Left cardiac atrium (tissue), 4 donors: Measurements from ENCODE around the gene MCIDAS. TPM values are rescaled to one million over a fixed set of nuclear protein-coding genes. Genes with fewer than 3 reads are reported as not detected.

Experiments
- ATAC-seq, 2 donors: fragments of 200-7000 bp; cut with Tn5 transposase; one replicate each; pipeline ENCODE4 v1.9.1; 2020; ENCODE audit warnings: mild to moderate bottlenecking in 2 of 2, moderate library complexity in 2 of 2
- DNase-seq: peaks from one replicate; pipeline ENCODE4 v3.0.0-alpha.2; 2020
- intact Hi-C, 2 donors: fragments of 100-400 bp; cut with DNase I; formaldehyde crosslinking; loops; one replicate each; pipeline versions ENCODE4 v1.14.1 to v1.15.1; 2022 to 2023
- long read RNA-seq: library from polyadenylated mRNA; unstranded; transcript quantifications from one replicate; pipeline ENCODE4 v2.0.0, GENCODE V29; 2021
- total RNA-seq, 2 donors: library from RNA; stranded (reverse); fragmentation: NEBNext Ultra II Directional; extraction: Animal tissue kit (Norgen Biotek cat#: 25700); gene quantifications; one replicate each; pipeline ENCODE4 v1.2.1, GENCODE V29; 2021
- donor health status: DM: no; HTN: yes; CAD: no.
- donor health status: DM: no; HTN: yes; CAD: no; lungs with severe emphysema.
- donor health status: DM: yes; HTN: yes; CAD: no.
- donor health status: Dilated cardiomyopathy.

The MCIDAS gene
- total RNA-seq = not detected
- long read RNA-seq = 0 reads

DNA sequence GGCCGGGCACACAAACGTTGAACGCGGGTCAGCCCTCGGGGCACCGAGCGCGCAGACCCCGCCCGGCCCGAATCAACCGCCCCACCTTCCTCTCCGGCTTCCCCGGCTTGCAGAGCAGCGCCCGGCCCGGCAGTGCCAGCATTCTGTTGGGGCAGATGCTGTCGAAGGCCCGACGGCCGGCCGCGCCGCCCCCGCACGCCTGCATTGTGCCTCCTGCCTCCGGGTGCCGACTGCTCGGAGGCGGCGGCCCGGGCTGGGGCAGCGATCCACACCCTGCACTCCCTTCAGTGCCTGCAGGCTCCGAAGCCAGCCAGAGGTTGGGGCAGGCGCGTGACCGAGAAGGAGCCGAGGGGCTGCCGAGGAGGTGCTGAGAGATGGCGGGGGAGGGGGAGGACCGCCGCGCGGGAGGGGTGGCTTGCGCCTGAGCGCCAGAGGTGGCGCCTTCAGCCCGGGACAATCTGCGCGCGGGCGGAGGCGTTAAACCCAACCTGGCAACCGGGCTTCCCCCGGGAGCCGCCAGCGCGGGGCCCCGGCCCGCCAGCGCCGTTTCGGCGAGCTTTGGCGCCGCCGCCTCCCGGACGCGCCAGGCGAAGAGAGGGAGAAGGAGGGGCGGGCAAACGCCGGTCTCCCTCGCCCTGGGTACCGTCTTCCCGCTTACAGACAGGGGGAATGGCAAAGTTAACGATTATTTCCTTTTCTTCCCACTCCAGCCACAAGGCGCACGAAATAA lies at the start of gene MCIDAS:
Gene MCIDAS (minus strand): TSS at position 382 of the 730 bp plus-strand sequence. CDS start 177 bp downstream, at position 205.
- intact Hi-C loops = loop anchor here (5.0 to 10.0 kb wide), 2 partner anchors 50 to 52 kb away; partner anchors contain the start of gene CDC20B (in 1 of the 2)
- ATAC-seq (peak; percentile 55 to 65), DNase-seq (peak; percentile 36)

DNA sequence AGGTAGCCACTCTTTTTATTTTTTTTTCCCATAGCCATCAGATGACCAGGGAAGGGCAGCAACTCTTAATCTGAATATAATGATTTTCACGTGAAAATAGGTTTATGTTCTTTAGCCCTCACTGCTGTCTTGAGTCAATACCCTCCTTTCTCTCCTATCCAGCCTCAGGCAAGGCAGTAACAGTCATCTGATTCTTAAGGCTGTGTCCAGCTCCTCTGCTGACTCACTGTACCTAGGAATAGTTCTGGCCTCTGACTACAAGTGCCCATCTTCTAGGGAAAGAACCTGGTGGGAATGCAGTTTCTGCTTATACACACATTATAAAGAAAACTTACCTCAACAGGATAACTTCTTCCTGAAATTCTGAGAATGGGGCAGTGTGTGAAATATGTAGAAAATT lies 49.7 kb upstream of the MCIDAS start:
- intact Hi-C loops = no loop called here
- DNase-seq (no peak), ATAC-seq (no peak)

DNA sequence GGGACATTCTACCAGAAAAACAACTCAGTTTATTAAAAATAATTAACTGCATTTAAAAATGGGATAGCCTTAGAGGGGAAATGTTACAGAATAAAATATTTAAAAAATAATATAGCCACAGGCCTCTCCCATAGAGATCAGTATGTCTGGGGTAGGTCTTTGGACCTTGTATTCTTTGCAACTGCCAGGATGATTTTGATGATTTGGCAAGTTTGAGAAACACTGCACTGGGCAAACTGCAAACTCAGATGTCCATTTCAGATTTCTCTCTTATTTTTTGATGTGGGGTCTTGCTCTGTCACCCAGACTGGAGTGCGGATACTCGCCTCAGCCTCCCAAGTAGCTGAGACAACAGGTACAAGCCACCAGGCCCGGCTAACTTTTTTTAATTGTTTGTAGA lies 31.2 kb upstream of the MCIDAS start:
- intact Hi-C loops = loop anchor here in 1 of 2 donors (5.0 kb wide), 1 partner anchor 34 kb away; no protein-coding TSS in a partner anchor
- DNase-seq = no peak
- no peak for ATAC-seq

DNA sequence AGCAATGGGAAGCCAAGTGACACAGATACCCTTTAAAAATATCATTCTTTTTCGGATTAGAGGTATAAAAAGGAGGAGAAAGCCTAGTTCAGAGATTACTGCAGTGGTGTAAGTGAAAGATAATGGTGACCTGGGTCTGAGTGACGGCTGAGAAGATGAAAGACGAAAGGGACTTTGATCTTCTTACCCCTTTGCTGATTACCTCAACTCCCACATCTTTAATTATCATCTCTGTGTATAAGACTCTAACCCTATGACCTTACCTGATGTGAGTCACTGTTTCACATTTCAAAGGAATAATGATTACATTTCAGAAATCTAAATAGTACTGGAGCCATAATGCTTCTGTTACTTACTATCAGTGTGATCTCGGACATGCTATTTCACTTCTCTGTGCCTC lies 27.7 kb upstream of the MCIDAS start:
- intact Hi-C loops = loop anchor here in 1 of 2 donors (5.0 kb wide), 1 partner anchor 37 kb away; no protein-coding TSS in a partner anchor
- no peak for DNase-seq
- ATAC-seq = no peak

DNA sequence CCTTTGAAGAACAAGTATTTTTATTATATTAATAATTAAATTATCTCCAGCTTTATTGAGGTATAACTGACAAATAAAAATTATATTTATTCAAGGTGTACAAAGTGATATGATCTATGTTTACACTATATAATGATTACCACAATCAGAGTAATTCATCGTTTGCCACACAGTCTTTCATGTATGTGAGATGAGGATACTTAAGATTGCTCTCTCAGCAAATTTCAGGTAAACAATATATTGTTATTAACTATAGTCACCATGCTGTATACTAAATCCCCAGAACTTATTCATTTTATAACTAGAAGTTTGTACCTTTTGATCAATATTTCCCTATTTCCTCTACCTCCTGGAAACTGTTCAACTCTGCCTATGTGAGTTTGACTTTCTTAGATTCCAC lies 22.9 kb upstream of the MCIDAS start:
- DNase-seq (no peak), ATAC-seq (no peak)
- intact Hi-C loops = no loop called here

DNA sequence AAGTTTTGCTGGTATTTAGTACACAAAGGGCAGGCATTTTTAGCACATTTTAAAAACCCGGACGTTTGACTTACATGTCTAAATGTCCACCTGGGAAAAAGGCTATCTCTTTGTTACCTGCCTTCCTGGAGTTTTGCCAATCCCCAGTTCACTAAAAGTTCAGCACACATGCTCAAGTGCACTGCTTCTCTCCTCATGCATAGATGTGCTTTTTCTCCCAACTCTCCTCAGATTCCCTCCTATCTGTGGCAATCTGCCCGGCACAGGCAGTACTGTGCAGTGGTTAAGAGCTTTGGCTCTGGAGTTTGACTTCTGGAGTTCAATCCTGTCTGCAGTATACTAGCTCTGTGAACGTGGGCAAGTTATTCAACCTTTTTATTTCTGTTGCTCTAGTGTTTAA lies 14.6 kb upstream of the MCIDAS start:
- ATAC-seq = no peak
- no peak for DNase-seq
- intact Hi-C loops = no loop called here

DNA sequence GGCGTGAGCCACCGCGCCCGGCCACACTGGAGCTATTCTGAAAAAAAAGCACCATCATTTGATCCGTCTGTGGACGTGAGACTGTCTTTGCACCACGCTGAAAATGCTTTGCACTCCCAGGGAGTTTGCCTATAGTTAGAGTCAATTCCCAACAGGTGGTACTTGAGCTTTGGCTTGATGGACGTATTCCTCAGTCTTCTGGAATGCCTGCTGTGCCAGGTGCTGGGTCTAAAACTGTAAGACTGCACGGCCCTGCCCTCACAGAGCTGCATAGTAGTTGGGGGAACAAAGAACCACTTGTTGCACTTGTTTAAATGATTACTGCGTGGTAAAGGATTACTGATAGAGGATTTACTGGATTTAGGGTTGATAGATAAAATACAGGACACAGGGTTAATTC lies 9.7 kb upstream of the MCIDAS start:
- no peak for DNase-seq
- intact Hi-C loops = no loop called here
- no peak for ATAC-seq

DNA sequence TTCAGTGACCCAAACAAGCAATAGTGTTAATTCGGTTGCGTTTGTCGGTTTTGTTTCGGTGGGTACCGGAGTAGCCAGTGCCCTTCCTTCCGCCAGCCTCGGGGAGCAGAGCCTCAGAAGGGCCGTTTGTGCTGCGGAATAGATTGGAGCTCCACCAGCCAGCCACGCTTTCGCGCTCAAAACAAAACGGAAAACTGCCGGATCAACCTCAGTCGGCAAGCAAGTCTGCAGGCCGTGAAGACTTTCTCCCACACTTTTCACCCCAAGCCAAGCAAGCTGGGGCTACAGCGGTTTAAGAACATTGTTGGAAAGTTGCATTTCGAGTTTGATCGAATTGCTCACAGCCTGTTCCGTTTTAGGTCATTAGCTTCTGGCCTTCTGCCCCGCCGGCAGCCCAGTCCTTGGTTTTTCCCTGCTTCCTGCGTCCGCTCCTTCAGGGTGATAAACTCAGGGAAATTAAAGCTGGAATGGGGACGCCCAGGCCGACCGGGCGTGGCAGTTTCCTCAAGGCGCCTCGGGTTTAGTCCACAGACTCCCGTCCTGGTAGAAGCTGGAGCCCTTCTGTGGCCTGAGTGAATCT lies 7.1 kb upstream of the MCIDAS start:
- ATAC-seq (peak; percentile 9 to 26), DNase-seq (peak; percentile 30)
- intact Hi-C loops = no loop called here

DNA sequence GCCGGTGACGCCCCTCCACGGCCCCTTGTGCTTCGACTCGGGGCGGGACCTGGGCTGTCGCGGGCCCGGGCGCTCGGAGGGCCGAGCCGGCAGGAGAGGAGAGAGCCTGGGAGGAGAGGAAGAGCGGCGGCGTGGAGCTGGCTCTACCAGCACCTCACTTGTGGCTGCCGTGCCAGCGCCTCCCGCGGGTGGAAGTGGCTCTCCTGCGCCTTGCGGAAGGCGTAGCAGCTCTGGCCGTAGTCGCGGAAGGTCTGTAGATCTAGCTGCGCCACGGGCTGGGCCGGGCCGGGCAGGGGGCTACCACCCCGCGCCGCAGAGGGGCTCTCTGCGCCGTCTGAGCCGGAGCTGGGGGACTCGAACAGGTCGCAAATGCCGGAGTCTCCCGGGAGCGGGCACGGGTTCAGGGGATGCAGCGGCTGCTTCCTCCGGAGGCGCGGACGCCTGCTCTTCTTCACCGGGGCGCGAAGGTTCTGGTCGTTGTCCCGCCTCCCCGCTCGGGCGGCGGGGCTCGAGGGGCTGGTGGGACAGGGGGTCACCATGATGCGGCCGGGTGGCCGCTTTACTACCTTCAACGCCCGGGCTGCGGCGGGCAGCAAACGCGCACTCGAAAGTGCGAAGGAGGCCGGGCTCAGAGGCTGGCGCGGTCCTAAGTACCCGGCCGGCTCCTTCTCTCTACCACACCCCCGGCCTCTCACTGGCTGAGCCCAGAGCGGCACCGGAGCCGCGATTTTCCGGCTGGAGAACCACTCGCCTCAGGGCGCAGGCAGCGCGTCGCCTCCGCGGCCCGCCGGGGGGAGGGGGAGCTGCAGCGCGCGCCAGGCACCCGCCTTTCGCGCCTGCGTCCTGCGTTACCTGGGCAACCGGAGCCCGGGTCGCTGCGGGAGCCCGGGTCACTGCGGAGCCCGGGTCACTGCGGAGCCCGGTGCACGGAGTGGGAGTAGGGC lies 6.1 kb upstream of the MCIDAS start, which contains the start of gene CCNO:
Gene CCNO (minus strand): TSS at position 624 of the 944 bp plus-strand sequence. CDS start 85 bp downstream, at position 539.
- ATAC-seq (peak; percentile 92 to 96), DNase-seq (peak; percentile 79)
- intact Hi-C loops = no loop called here

DNA sequence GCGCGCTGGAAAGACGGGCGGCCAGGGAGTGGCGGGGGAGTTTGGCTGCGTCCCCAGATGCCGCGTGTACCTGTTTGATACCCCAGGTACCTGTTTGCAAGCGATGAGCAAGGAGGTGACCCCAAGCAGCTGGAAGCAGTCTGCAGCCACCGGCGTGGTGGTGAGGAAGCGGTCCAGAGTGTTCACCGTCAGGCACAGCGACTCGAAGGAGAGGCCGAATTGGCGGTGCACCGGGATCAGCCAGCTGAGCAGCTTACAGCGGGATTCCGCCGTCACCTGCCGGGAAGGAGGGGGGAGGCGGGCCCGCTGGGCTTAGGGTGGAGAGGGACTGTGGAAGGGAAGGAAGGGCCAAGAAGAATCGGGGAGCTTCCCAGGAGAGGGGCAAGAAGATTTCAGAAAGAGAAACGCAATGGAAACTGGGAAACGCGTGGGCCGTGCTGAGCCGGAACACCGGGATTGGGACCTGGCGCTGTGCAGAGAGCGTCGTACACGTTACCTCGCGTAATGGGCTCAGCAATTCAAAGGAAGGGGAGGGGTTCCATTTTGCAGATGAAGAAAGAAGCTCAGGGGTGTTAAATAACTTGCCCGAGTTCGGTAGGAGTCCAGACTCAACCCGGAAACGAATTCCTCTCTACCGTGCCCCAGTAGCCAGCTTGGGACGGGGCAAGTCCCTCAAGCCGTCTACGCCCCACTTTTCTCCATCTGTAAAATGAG lies 5.3 kb upstream of the MCIDAS start:
- DNase-seq (peak; percentile 22), ATAC-seq (peak; percentile 9 to 38)
- intact Hi-C loops = no loop called here

DNA sequence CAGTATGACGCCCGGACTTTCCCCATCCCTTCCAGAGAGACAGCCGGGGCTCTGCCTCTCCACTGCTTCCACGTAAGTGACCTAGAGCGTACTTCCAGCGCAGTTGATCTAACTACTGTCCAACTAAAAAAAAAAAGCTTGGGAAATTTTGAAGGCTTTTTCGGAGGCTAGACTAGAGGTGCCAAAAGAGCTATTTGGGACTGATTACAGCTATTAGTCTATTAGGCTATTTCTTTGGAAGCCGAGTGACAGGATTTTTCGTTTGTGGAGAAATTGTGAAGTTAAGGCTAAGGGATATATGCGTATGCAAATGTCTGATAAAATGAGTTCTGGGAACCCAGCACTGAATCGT lies 4.8 kb upstream of the MCIDAS start:
- no peak for ATAC-seq
- intact Hi-C loops = no loop called here
- DNase-seq = no peak

DNA sequence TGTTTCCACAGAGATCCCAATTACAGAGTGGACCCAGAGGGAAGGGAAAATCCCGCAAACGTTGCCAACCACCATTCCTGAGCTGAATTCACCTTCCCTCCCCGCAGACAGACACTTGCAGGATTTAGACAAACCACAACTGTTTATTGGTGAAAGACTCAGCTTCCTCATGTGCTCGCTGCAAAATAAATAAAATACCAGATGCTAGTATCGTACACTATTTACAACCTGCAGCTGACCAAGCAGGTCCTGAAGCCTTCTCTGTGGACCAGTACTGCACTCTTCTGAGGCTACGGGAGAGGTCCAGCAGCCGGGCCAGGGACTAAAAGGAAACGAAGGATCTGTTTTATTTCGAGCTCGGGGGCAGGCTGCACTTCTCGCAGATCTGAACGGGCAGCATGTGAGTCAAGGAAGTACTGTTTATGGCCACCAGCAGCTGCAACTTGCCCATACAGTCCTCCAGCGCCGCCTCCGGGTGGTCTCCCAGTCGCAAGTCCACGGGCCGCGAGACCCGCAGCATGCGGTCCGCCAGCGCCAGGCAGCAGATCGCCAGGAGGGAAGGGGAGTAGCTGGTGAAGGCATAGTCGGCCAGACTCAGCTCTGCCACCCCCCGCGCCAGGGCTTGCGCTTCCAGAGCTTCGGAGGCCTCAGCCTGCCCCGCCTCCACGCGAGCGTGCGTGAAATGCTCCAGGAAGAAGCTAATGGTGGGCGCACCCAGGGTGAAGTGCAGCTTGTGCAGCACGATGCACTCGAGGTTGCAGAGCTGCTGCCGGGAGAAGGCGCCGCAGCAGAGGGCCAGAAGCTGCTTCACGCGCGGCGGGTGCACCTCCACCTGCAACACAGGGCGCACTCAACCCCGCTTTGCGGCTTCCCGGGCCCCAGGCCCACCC lies 4.2 kb upstream of the MCIDAS start:
- DNase-seq (no peak), ATAC-seq (no peak)
- intact Hi-C loops = no loop called here

DNA sequence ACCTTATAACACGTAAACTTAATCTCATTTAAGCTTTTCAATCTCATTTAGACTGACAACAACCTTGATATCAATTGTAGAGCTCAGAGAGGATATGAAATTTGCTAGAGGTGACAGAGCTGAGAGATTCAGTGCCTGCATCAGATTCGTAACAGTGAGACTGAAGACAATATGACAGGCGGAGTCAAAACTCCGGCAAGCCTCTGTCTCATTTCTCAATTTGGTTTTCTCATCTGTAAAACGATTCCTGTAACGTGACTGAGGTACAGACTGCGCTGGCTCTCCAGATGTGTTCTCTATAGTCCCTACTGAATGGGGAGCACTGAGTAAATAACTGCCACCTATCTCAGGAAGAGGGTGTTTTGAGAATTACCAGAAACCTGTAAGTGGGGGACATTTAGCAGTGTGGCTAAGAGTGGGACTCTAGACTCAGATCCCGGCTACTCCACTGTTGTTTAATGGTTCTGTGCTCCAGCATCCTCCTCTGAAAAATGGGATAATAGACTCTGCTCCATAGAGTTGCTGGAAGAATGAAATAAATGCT lies 3.0 kb upstream of the MCIDAS start:
- DNase-seq = no peak
- no peak for ATAC-seq
- intact Hi-C loops = no loop called here

DNA sequence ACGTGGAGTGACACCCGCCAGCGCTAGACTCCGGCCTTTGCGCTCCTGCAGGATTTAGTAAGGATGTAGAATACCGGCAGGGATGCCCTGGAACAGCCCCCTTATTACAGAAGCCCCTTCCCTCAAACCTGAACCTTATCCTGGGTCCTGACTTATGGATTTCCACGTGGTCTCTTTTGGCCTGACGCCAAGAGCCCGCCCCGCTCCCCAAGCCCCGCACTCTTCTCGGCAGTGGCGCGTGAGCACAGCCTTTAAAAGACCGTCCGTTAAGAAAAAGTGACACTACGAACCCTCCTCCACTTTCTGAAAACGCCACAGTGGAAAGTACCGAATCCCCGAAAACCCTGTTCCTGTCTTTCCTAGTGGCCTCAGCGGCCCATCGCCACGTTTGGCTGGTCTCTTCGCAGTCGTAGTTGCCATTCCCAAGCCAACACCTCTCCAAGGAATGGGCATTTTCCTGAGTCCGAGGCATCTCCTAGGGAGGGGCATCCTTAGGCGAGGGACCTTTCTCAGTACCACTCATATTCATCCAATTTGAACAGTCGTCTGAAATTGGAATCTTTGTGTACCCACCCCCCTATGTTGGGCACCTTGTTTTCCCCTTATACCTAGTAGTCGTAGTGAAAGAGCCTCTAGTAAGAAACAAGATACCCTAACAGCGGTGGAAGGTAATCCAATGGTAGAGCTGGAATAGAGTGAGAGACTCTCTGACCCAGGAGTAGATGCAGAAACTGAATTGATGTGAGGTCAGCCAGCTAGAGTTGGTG lies 732 bp upstream of the MCIDAS start:
- intact Hi-C loops = loop anchor here (5.0 to 10.0 kb wide), 2 partner anchors 51 to 53 kb away; partner anchors contain the start of gene CDC20B (in 1 of the 2)
- no peak for ATAC-seq
- no peak for DNase-seq

DNA sequence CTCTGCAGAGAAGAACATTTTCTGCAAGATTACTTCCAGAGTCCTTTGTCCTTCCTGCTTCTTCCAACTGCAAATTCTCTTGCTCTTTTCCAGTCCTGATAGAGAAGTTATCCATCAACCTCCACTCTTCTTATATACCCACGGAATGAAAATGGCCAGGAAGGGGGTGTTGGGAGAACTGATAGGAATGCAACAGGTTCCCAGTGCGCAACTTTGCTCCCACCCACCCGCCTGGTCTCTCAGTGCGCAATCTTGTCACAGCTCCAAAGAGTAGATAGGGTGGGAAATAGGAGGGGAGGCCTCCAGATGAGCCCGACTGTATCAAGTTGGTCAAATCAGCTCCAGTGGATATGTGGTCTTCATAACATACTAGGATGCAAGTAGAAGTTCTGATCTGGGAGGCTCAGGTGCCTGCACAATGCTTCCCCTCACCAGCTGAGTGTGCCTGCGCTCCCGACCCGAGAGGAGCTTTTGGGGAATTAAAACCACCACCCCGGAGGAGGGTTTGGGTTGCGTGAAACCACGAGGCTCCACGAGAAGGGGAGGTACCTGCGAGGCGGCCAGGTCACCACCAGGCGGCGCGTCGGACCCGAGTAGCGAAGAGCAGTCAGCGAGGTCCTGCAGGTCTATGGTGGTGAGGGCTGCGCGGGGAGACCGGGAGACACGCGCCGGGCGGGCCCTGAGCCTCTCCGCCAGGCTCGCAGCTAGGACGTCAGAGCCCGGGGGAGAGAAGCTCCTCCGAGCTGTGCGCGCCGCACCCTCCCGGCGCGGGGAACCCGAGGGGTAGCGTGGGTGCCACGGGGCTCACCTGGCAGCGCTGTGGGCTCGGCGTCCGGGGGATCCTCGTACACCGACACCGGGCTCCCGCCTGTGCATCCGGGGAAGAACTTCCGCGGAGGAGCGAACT lies 835 bp downstream of the MCIDAS start:
- DNase-seq (peak; percentile 38), ATAC-seq (peak; percentile 56 to 75)
- intact Hi-C loops = loop anchor here (5.0 to 10.0 kb wide), 2 partner anchors 49 to 51 kb away; partner anchors contain the start of gene CDC20B (in 1 of the 2)

DNA sequence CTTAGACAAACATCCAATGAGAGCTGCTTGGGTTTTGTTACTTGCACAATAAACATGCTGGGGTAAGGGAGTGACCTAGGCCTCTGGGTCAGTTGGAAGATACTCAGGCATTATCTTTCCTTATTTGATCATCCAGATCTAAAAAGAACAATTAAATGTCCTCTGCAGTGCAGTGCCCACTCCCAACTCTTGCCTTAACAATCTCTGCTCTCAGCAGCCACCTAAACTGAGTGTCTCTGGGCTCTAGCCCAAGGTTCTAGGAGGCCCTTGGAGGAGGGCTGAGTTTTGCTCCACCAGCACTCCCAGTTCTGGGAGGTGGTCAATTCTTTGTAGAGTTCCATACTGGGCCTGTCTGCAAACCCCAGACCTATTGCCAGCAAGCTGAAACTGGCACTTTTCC lies 1.8 kb downstream of the MCIDAS start:
- intact Hi-C loops = loop anchor here (5.0 to 10.0 kb wide), 2 partner anchors 48 to 51 kb away; partner anchors contain the start of gene CDC20B (in 1 of the 2)
- no peak for DNase-seq
- ATAC-seq = no peak
